WTC11 (cell line): ENCODE measurements around the gene INTS11.

Experiments
- CBFB ChIP-seq: sonication (generic); formaldehyde crosslinking; IDR thresholded peaks from 2 replicates; pipeline ENCODE4 v1.8.1; 2022; ENCODE audit warnings: mild to moderate bottlenecking, low read depth, missing genetic modification reagents
- FOXJ3 ChIP-seq: sonication (generic); formaldehyde crosslinking; IDR thresholded peaks from 2 replicates; pipeline ENCODE4 v1.9.0; 2021; ENCODE audit warnings: missing genetic modification reagents, mild to moderate bottlenecking, borderline replicate concordance
- RELA ChIP-seq: sonication (generic); formaldehyde crosslinking; IDR thresholded peaks from 2 replicates; pipeline ENCODE4 v1.8.1; 2022; ENCODE audit warnings: missing genetic modification reagents, mild to moderate bottlenecking, borderline replicate concordance
- ZNF138 ChIP-seq: sonication (generic); formaldehyde crosslinking; conservative IDR thresholded peaks from 2 replicates; pipeline ENCODE4 v1.8.1; 2022; ENCODE audit warnings: mild to moderate bottlenecking, moderate library complexity, missing genetic modification reagents
- ZNF263 ChIP-seq: sonication (generic); formaldehyde crosslinking; IDR thresholded peaks from 2 replicates; pipeline ENCODE4 v1.8.1; 2022; ENCODE audit warnings: low read depth, mild to moderate bottlenecking, moderate library complexity, missing genetic modification reagents
- TF ChIP-seq, protein P1 (sequence below): sonication (generic); formaldehyde crosslinking; IDR thresholded peaks from 2 replicates; pipeline ENCODE4 v1.8.0; 2022; ENCODE audit warnings: mild to moderate bottlenecking, missing genetic modification reagents
- TF ChIP-seq, protein P2 (sequence below): fragments of 200-600 bp; IDR thresholded peaks from 2 replicates; pipeline ENCODE4 v1.8.0; 2022; ENCODE audit warnings: antibody characterized with exemption
- TF ChIP-seq, protein P3 (sequence below): sonication (generic); formaldehyde crosslinking; IDR thresholded peaks from 2 replicates; pipeline ENCODE4 v1.8.1; 2023; ENCODE audit warnings: mild to moderate bottlenecking, missing genetic modification reagents, moderate library complexity
- TF ChIP-seq, protein P4 (sequence below): sonication (generic); formaldehyde crosslinking; IDR thresholded peaks from 2 replicates; pipeline ENCODE4 v1.8.1; 2022; ENCODE audit warnings: low read depth, missing genetic modification reagents, borderline replicate concordance

DNA sequence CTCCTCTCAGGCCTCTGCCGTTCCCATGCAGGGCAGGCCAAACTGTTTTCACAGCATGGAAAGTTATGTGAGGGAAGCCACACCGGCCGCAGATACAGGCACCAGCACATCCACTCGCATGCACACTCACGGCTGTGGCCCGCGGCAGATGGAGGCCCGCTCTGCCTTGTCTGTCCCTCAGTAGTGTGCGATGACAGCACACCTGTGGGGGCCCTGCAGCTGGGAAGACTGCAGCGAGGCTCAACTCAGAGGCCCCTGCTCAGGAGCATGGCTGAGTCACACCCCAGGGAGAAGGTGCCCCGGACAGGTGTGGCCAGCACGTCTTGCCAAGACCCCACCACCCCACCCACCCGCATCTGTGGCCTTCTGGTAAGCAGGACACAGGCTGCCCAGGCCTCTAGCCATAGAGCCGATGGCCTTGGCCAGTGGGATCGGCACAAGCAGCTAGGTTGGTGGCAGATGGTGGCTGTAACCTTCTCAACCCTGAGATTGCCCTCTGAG, 49.5 kb downstream of the INTS11 start:
- TF ChIP-seq, protein P1, sequence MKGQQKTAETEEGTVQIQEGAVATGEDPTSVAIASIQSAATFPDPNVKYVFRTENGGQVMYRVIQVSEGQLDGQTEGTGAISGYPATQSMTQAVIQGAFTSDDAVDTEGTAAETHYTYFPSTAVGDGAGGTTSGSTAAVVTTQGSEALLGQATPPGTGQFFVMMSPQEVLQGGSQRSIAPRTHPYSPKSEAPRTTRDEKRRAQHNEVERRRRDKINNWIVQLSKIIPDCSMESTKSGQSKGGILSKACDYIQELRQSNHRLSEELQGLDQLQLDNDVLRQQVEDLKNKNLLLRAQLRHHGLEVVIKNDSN (CRISPR knock-in tag): no peak
- TF ChIP-seq, protein P2, sequence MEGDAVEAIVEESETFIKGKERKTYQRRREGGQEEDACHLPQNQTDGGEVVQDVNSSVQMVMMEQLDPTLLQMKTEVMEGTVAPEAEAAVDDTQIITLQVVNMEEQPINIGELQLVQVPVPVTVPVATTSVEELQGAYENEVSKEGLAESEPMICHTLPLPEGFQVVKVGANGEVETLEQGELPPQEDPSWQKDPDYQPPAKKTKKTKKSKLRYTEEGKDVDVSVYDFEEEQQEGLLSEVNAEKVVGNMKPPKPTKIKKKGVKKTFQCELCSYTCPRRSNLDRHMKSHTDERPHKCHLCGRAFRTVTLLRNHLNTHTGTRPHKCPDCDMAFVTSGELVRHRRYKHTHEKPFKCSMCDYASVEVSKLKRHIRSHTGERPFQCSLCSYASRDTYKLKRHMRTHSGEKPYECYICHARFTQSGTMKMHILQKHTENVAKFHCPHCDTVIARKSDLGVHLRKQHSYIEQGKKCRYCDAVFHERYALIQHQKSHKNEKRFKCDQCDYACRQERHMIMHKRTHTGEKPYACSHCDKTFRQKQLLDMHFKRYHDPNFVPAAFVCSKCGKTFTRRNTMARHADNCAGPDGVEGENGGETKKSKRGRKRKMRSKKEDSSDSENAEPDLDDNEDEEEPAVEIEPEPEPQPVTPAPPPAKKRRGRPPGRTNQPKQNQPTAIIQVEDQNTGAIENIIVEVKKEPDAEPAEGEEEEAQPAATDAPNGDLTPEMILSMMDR: no peak
- TF ChIP-seq CBFB (no peak), RELA (no peak), ZNF138 (CRISPR knock-in tag) (no peak), FOXJ3 (CRISPR knock-in tag) (no peak), ZNF263 (CRISPR knock-in tag) (no peak)
- TF ChIP-seq, protein P3, sequence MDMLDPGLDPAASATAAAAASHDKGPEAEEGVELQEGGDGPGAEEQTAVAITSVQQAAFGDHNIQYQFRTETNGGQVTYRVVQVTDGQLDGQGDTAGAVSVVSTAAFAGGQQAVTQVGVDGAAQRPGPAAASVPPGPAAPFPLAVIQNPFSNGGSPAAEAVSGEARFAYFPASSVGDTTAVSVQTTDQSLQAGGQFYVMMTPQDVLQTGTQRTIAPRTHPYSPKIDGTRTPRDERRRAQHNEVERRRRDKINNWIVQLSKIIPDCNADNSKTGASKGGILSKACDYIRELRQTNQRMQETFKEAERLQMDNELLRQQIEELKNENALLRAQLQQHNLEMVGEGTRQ (CRISPR knock-in tag): no peak
- TF ChIP-seq, protein P4, sequence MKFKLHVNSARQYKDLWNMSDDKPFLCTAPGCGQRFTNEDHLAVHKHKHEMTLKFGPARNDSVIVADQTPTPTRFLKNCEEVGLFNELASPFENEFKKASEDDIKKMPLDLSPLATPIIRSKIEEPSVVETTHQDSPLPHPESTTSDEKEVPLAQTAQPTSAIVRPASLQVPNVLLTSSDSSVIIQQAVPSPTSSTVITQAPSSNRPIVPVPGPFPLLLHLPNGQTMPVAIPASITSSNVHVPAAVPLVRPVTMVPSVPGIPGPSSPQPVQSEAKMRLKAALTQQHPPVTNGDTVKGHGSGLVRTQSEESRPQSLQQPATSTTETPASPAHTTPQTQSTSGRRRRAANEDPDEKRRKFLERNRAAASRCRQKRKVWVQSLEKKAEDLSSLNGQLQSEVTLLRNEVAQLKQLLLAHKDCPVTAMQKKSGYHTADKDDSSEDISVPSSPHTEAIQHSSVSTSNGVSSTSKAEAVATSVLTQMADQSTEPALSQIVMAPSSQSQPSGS (CRISPR knock-in tag): no peak
